ENCODE measurements around the gene BOLA2B.
A peak's percentile ranks its signal among the peaks of the same experiment; 100 is the strongest.
"Not testable (repeated sequence)": the region's sequence is repeated elsewhere in the genome, so short reads cannot be mapped to it uniquely, and the experiment has no call there.

Gene BOLA2B

GRCh38 chr16:30193615-30194014, at the start of gene BOLA2B, which contains the start of gene SLX1A:
Gene BOLA2B, minus strand, starts transcription at chr16:30193666. Its CDS starts 71 bp downstream, at chr16:30193595.
Gene SLX1A, plus strand, starts transcription at chr16:30193875. Its CDS starts 210 bp downstream, at chr16:30194085.
- DNase-seq: not testable (repeated sequence)

- not testable (repeated sequence) for DNase-seq
Observed at GRCh38 chr16:30217082-30217481, 23.6 kb upstream of the BOLA2B start.

GRCh38 chr16:30211414-30211813, 17.9 kb upstream of the BOLA2B start:
- DNase-seq: not testable (repeated sequence)

DNA sequence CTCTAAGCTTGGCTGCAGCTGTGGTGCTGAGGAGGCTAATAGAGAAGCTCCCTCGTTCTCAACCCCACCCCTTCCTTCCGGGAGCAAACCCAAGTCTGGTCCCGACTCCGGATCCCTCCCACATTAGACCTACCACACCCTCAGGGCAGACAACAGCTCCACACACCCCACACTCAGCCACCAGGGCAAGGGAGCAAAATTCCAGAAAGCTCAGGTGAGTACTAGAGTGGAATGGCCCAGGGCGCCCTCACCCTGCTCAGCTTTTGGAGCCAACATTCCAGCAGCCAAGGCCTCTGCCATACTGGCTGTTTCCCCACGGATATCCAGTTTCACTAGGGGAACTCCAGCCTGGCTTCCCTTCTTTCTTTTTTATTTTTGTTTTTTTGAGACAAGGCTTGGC, 15.6 kb upstream of the BOLA2B start:
- DNase-seq: not testable (repeated sequence)

GRCh38 chr16:30207063-30207704, 13.7 kb upstream of the BOLA2B start:
- not testable (repeated sequence) for DNase-seq

DNA sequence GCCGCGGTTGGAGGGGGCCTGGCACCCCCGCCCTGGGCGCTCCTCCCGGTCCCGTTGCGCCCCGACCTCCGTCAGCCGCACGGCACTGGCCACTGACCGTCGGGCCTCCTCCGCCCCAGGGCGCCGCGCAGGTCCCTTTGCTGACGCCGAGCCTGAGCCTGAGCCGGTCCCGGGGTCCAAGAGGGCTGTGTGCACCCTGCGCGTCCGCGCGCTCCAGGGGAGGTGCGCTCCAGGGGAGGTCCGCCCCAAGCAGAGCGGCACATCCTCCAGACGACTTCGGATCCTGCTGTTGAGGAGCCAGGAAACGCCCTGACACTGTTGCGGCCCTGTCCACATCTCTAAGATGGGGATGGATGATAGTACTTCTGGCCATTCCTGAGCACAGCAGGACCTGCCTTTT, 12.8 kb upstream of the BOLA2B start:
- not testable (repeated sequence) for DNase-seq

DNA sequence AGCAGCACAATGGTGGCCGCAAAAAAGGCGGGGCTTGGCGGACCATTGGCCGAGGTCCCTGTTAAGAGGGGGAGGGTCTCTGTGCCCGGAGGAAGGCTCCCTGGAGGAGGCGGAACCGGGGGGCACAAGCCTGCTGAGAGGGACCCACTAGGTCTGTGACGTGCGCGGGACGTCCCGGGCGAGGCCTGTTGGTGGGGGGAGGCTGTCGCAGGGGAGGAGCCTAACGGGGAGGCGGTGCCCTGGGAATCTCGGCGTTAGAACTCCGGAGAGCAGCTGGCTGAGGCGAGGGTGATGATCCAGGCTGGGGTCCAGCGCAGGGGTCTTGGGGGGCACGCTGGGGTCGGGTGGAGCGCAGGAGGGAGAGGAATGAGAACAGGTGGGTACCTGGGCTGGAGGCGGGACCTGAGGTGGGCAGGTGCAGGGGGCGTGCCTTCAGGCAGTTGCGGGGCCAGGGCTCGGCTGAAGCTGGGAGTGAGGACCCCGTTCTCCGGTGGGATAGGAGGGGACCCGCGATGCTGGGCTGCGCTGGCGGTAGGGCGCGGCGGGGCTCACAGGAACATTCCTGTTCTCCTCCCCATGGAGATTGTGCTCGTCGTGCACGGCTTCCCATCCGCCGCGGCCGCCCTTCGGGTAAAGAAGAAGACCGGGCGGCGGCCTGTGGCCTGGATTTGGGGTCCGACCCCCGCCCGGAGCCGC, 12.2 kb upstream of the BOLA2B start:
- not testable (repeated sequence) for DNase-seq

DNA sequence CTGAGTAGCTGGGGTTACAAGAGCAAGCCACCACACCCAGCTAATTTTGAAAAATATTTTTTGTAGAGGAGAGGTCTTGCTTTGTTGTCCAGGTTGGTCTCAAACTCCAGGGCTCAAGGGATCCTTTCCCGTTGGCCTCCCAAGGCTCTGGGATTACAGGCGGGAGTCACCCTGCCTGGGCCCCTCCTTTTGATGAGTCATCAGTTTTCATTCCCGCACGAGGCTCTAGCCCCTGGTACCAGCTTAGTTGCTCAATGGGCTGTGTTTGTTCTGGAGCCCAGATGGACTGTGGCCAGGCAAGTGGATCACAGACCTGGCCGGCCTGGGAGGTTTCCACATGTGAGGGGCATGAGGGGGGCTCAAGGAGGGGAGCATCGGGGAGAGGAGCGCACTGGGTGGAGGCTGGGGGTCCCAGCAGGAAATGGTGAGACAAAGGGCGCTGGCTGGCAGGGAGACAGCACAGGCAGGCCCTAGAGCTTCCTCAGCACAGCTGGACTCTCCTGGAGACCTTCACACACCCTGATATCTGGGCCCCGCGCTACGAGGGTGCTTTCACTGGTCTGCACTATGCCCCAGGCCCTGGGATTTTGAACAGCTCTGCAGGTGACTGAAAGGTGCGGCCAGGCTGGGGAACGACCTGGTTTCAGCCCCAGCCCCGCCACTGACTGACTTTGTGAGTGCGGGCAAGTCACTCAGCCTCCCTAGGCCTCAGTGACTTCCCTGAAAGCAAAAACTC, 6.3 kb upstream of the BOLA2B start:
- not testable (repeated sequence) for DNase-seq

DNA sequence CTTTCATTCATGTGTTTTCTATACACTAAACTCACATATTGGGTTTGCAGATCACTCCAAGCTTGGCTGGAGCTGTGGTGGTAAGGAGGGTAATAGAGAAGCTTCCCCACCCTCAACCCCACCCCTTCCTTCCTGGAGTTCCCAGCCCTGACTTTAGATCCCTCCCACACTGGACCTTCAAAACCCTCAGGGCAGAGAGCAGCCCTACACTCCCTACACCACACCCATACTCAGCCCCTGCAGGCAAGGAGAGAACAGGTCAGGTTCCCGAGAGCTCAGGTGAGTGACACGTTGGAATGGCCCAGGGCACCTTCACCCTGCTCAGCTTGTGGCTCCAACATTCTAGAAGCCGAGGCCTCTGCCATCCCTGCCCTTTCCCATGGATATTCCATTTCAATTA, 5.6 kb upstream of the BOLA2B start, which contains the start of gene SULT1A3:
Gene SULT1A3, plus strand, starts transcription at position 207 of the 400 bp plus-strand sequence. CDS start 1,474 bp downstream, outside the sequence.
- DNase-seq: not testable (repeated sequence)

- DNase-seq: not testable (repeated sequence)
Observed at GRCh38 chr16:30197001-30197400, 3.5 kb upstream of the BOLA2B start.

DNA sequence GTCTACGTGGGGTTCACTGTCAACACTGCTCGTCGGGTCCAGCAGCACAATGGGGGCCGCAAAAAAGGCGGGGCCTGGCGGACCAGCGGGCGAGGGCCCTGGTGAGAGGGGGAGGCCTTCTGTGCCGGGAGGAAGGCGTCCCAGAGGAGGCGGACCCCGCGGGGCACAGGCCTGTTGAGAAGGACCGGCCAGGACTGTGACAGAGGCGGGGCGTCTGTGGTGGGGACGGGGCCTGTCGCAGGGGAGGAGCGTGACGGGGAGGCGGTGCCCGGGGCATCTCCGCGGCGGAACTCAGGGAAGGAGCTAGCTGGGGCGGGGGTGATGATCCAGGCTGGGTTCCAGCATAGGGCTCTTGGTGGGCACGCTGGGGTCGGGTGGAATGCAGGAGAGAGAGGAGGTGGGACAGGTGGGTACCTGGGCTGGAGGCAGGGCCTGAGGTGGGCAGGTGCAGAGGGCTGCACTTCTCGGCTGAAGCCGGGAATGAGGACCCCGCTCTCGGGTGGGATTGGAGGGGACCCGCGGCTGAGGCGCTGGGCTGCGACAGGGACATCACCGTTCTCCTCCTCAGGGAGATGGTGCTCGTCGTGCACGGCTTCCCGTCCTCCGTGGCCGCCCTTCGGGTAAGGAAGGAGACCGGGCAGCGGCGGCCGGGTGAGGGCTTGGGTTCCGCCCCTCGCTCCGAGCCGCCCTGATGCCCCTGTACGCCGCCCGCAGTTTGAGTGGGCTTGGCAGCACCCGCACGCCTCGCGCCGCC, 883 bp upstream of the BOLA2B start:
- not testable (repeated sequence) for DNase-seq

DNA sequence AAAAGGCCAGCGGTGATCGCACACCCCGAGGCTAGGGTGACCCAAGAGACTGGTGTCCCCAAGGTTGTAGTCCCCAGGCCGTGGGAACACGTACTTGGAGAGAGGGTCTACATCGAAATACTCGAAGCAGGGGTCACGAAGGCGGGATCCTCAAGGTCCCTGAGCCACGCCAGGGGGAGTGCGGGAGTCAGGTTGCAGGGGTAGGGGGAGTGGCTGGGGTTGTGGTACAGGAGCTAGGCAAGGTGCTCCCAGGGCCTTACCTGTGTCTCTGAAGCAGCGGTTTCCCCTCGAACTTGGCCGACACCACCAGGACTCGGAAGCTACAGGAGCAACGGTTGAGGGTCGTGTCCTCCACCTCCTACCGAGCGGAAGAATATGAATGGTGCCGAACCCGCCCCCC, 368 bp downstream of the BOLA2B start:
- not testable (repeated sequence) for DNase-seq

GRCh38 chr16:30191158-30191557, 2.3 kb downstream of the BOLA2B start:
- not testable (repeated sequence) for DNase-seq

GRCh38 chr16:30187971-30188561, 5.4 kb downstream of the BOLA2B start:
- DNase-seq: no peak

DNA sequence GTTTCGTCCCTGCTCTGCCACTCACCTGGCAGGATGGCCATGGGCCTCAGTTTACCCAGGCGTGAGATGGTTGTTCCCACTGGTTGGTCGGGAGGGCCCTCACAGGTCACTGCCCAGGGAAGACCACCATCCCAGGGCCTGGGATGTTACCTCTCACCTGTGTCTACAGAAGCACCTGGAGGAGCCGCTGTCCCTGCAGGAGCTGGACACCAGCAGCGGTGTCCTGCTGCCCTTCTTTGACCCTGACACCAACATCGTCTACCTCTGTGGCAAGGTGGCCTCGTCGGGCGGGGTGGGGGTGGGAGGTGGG, 6.0 kb downstream of the BOLA2B start:
- no peak for DNase-seq

GRCh38 chr16:30186782-30187555, 6.5 kb downstream of the BOLA2B start:
- peak; percentile 40 for DNase-seq

- no peak for DNase-seq
Observed at GRCh38 chr16:30186444-30186781, 7.1 kb downstream of the BOLA2B start.

GRCh38 chr16:30185683-30186421, 7.6 kb downstream of the BOLA2B start:
- DNase-seq: no peak

GRCh38 chr16:30184891-30185682, 8.4 kb downstream of the BOLA2B start:
- no peak for DNase-seq

Data from fibroblast of skin of right biceps (primary cell).